GM21381 (cell line): Measurements from ENCODE around the gene KIF25.

ENCODE experiments used
- ATAC-seq: cut with Tn5 transposase; IDR thresholded peaks from one replicate; pipeline ENCODE4 v1.9.1; 2021; ENCODE audit warnings: mild to moderate bottlenecking, moderate library complexity; ENCODE audit not compliant: unreplicated experiment

The KIF25 gene

DNA sequence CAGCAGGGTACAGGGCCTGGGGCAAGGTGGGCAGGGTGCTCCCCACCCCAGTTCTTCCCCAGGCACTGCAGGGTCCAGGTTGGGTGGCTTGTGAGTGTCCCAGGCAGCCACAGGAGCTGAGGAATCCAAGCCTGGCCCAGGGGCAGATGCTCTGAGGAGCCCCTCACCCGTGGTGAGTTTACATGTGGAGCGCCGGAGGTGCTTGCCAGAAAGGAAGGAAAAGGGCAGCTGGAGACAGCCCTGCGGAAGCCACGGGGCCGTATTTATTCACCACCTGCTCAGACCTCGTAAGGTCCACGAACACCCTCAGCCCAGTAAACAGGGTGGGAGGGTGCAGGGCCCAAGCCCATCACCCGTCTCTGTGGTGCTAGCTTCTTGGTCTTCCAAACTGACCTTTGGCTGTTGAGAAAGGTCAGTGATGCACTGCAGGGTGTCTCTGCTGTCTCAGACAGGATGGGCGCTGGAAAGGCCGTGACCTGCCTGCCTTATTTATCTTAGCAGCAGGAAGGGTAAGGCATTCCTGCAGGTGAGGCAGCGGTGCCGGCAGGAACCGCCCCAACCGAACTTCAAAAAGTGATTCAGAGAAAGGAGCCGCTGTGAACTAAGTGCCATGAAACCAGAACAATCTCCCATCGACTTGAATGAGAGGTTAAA is 85.5 kb downstream of the KIF25 start:
- no peak for ATAC-seq

DNA sequence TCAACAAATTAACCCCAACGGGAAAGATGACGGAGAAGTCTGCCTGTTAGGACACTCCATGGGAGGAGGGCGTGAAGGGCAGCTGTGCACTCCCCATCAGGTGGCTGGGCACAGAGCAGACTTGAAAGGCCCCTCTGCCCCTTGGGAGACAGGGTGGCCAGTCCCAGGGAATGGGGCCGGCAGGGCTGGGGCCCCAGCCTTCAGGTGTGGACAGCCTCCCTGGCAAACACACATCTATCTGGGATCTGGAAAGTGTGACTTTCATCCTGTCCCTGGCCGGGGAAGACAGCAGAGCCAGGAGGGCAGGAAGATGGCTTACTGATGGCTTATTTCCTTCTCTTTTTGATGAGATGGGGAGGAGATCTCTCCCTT is 86.0 kb downstream of the KIF25 start:
- no peak for ATAC-seq

DNA sequence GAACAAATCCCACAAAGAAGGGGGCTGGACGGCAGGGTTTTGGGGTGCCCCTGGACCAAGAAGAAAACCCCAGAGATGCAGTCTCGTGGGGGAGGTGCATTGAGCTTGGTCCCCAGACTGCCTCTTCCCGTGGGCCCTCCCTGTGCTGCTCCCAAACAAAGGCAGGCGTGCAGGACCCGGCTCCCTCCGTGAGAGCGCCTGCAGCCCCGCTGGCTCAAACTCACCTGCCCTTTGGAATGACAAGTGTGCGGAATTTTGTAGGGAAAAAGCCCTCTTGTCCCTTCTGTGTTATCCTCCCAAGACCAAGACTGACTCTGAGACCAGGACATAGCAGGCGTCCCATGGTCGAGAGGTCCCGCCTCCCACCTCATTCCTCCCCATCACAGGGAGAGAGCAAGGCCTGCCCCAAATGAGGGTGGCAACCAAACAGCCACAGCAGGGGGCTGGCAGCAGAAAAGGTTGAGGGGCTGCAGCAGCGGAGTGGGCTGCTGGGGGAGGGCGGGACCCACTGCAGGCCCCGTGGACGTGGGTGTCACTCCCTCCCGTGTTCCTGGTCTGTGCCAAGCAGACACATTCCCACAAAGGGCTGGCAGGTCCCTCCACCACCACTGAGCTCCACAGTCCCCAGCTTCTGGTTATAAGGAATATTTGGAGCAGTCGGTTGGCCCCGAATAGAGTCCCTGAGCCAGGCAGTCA is 87.1 kb downstream of the KIF25 start:
- no peak for ATAC-seq

DNA sequence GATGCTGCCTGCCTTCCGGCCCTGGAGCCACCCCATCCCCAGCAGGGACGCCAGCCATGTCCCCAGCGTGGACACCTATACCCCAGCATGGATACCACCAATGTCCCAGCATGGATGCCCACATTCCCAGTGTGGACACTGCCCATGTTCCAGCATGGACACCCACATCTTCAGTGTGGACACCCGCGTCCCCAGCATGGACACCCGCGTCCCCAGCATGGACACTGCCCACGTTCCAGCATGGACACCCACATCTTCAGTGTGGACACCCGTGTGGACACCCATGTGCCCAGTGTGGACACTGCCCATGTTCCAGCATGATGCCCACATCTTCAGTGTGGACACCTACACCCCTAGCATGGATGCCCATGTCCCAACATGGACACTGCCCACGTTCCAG is 88.6 kb downstream of the KIF25 start:
- ATAC-seq, result no peak

DNA sequence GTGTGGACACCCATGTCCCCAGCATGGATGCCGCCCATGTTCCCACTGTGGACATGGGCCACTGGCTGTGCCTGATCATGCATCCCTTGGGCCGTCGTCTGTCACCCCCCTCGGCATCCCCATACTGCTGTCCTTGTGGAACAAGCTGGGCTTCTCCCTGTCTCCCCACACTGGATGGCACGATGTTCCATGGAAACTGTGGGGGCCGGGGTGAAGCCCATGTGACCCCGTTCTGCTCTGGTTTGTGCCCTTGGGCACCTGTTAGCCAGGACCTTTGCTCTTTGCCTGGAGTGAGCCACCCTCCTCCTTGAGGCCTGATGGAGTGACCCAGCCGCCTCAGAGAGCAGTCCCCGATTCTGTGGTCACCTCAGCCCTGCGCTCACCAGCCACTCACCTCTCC is 89.1 kb downstream of the KIF25 start:
- no peak for ATAC-seq

DNA sequence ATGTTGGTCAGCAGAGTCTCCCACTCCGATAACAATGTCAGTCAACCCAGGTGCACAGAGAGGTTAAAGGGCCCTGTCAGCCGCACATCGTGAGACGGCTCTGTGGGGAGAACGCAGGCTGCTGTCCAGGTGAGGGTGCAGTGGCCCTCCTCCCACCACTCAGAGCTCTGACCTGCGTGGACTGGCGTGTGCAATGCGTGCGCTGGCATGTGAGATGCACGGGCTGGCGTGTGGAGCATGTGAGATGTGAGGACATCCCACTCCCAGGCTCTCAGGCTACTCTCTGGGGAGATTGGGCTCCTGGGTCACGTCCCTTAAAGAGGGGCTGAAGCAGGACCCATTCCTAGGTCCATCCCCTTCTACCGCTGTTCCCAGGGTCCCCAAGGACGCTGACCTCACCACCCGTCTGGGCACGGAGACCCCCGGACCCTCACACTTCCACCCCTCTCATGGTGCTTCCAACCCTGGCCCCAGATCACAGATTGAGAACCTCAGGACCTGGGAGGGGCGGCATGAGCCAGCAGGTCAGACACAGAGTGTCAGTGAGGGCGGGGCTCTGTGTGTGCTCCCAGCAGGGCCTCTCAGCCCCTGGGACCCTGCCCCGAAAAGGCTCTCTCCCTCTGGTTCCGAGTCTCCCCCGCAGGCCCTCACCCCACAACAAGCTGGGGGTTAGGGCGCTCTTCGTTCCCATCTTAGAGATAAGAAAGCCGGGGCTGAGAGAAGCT is 90.1 kb downstream of the KIF25 start:
- ATAC-seq, result no peak

DNA sequence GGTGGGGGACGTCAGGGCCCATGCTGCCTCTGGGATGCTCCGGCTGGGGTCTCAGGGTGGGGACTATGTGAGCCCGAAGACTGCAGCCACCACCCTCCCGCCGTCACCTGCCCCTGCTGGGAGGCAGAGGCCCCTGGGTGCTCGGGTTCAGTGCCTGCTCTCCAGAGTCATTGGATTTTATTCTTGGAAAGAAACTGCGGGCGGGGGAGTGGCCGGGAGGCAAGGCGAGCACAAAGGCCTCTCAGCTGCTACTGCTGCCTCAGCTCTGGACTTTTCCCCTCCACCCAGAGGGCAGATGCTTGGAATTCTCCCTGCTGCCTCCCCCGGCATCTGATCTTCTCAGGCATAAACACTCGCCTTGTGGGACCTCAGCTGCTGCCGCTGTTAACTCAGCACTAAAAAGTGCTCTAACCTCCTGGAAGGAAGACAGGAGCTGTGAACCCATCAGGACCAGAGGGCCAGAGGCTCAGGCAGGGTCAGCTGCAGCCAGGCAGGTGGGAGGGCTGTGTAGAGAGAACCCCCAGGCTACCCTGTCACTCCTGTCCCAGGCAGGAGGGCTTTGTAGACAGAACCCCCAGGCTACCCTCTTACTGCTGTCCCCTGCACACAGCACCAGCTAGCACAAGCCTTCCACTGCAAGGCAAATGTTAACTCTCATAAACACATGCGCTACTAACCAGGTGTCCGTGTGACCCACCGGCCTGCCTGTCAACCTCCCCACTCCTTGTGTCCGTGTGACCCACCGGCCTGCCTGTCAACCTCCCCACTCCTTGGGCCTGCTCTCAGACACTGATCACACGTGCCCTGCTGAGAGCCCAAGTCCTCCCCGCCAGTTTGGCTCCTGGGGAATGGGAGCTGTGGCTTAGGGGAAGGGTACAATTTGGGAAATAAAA is 90.9 kb downstream of the KIF25 start:
- ATAC-seq, result no peak

DNA sequence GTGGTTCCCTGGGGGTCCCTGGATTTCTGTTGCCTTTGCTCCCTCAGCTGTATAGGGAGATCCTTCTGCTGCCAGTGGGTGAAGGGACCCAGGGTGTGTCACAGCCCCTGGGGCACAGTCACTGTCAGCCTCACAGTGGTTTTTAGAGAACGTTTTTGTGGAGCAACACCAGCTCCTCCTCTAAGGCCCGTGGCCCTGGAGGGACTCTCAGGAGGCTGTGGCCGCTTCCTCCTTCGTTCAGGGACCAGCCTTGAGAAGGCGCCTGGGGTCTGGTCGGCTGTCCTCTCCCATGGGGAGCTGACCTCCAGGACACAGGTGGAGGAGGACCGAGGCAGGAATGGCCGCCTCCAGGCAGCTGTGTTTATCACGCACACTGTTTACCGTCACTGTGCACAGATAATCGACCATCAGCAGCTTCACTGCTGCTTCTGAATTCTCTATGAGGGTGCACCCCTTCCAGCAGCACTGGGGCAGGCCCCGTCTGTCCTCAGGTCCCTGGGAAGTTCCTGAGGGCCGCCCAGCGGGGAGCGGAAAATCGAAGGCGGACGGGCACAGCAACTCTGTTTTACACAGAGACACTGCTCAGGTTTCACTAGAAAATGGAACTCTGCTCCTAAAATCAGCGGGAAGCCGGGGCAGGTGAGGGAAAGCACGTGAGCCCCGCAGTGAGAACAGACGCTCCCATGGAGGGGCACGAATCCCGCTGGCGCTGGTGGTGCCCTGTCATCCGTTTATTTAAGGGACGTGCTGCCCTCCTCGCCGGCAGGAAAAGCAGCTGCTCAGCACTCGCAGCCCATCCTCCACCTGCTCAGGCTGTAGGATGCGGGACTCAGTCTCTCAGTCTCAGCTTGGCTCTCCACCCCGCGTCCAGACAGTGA is 92.0 kb downstream of the KIF25 start:
- no peak for ATAC-seq

DNA sequence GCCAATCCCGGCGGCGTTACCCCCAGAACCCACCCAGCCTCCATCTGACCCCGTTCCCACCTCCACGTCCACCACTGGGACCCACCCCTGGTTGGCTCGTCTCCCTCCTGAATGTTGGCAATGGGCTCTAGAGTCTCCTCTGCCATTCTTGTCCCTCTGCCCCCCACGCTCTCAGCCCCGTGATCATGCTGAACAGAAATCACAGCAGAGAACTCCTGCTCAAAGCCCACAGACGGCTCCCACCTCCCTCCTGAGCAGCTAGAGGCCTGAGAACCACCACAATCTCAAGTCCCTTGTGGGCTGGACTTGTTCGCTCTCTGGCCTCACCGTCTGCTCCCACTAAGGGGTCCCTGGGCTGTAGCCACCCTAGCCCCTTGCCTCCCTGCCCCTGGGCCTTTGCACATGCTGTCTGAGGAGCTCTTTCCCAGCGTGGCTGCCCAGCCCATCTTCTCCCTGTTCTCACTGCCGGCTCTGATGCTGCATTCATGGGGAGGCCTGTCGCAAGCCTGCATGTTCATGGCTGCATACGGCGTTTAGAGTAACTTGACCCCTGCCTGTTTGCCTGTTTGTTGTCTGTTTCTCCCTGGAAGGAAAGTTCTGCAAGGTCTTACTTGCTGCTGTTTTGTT is 92.7 kb downstream of the KIF25 start:
- ATAC-seq, result no peak

DNA sequence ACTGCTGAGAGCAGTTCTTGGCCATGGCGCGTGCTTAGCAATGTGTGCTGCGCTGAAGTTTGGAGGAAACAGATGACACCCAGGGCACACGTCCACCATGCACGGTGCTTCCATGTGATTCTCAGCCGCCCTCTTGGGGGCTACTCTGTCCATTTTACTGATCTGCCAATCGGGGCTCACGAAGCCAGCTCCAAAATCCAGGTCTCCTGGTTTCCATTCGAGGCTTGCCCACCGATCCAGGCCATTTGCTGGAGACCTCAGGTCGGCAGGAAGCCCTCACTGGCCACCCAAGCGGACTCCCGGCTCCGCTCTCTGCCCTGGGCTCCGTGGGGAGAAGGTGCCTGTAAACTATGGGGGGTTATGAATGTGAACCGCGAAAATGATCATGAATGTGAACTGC is 93.2 kb downstream of the KIF25 start:
- ATAC-seq, result no peak

DNA sequence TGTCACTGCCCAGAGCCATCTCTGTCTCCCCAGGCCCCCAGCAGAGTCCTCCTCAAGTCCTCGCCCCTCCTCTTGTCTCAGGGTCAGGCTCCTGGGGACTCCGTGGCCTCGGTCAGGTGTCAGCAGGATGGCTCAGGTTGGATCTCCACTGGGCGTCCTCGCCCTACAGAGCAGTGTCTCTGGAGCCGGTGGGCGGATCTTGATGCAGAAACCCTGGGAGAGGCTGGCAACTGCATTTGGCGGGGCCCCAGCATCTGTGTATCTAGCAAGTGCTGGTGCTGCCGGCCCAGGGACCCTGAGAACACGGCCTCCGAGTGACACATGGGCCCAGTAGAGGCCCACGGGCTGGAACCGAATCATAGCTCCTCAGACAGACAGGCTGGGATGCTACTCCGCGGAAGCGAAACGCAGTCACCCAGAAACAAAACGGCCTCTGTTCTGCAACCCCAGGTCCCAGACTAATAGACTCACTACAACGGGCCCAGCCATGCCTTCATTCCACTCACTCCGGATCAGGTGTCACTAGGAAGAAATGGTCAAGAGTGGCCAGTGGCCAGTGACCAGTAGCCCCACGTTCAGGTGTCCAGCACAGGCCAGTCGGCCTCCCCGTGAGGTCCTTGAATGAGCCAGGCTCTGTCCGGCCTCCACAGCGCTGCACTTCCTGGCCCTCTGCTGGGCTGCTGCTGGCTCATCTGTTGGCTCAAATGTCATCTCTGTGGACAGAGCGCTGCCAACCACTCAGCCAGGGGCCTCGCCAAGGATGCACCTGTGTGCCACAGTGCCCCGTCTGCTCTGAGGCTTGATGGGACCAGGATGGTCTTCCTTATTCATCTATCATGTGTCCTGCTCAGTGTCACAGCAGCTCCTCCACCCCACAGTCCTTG is 94.2 kb downstream of the KIF25 start:
- ATAC-seq, result no peak

DNA sequence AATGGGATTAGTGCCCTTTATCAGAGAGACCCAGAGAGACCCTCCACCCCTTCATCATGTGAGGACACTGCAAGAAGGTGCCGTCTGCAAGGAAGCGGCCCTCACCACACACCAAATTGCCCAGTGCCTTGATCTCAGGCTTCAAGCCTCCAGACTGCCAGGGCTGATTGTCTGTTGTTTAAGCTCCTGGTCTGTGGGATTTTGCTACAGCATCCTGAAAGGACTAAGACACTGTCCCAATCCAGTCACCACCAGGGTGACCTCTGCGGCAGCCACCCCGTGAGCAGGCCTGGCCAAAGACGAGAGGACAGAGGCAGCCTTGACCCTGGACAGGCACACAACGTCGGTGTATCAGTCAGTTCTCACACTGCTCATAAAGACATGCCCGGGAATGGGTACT is 95.1 kb downstream of the KIF25 start:
- ATAC-seq, result no peak

DNA sequence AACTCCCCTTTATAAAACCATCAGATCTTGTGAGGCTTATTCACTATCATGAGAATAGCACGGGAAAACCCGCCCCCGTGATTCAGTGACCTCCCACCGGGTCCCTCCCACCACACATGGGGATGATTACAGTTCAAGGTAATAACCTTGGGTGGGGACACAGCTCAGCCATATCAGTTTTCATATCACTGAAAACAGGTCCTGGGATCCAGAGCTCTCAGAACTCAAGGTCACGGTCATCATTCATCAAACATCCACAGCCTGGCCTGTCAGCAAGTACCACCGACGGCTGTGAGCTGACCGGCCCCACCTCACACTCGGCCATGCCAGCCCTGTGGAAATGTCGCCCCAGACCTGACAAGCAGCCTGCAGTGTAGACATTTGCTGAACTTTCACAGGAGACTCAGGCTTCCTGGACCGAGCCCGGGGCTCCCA is 95.6 kb downstream of the KIF25 start:
- no peak for ATAC-seq

DNA sequence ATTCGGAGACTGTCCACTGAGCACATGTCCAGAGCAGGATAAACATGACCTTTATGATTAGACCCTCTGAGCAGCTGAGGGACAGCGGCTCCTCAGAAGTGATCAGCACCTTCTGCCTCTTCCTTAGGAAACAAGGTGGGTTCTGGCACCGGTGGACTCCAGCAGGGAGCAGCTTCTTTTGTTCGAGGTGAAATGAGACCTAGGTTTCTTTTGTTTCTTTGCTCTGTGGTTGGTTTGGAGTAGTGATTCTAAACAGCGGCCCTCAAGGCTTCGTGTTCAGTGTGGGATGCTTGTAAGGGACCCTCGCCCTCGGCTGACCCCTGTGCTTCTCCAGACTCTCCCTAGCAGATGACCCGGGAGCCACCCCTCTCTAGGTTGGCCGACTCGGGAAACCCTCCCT is 96.2 kb downstream of the KIF25 start:
- ATAC-seq, result no peak
